PFSK-1 (cell line): ENCODE results near the gene PCDH15.

Experiments used
- FOXP2 ChIP-seq: optimal IDR thresholded peaks from 2 replicates; pipeline ENCODE3; 2011; ENCODE audit warnings: borderline replicate concordance, control low read depth, inconsistent platforms; ENCODE audit not compliant: insufficient read depth; ENCODE audit errors: extremely low read length, extremely low read depth
- POLR2AphosphoS5 ChIP-seq: IDR thresholded peaks from 2 replicates; pipeline ENCODE4 v1.6.1; 2012; ENCODE audit warnings: low read depth, mild to moderate bottlenecking, control low read depth, low read length, moderate library complexity
- SIN3A ChIP-seq: IDR thresholded peaks from 2 replicates; pipeline ENCODE4 v1.6.1; 2012; ENCODE audit warnings: mild to moderate bottlenecking, low read length, moderate library complexity, borderline replicate concordance; ENCODE audit not compliant: insufficient read depth
- TAF1 ChIP-seq: IDR thresholded peaks from 2 replicates; pipeline ENCODE4 v1.6.1; 2012; ENCODE audit warnings: low read length, control low read depth, borderline replicate concordance; ENCODE audit not compliant: insufficient read depth
- TF ChIP-seq, protein P1 (sequence below), 2 experiments: IDR thresholded peaks; 2 replicates each; pipeline versions ENCODE4 v1.6.1 to v1.8.0; 2011 to 2012; ENCODE audit warnings: low read depth in 2 of 2, low read length in 2 of 2, control low read depth in 1 of 2, inconsistent platforms in 1 of 2, mild to moderate bottlenecking in 1 of 2, moderate library complexity in 1 of 2; ENCODE audit not compliant: insufficient read depth in 1 of 2

PCDH15 gene

GRCh38 chr10:54096892-54097291 lies 704.1 kb downstream of the PCDH15 start:
- TF ChIP-seq TAF1 = no peak
- TF ChIP-seq SIN3A = no peak
- TF ChIP-seq, protein P1, sequence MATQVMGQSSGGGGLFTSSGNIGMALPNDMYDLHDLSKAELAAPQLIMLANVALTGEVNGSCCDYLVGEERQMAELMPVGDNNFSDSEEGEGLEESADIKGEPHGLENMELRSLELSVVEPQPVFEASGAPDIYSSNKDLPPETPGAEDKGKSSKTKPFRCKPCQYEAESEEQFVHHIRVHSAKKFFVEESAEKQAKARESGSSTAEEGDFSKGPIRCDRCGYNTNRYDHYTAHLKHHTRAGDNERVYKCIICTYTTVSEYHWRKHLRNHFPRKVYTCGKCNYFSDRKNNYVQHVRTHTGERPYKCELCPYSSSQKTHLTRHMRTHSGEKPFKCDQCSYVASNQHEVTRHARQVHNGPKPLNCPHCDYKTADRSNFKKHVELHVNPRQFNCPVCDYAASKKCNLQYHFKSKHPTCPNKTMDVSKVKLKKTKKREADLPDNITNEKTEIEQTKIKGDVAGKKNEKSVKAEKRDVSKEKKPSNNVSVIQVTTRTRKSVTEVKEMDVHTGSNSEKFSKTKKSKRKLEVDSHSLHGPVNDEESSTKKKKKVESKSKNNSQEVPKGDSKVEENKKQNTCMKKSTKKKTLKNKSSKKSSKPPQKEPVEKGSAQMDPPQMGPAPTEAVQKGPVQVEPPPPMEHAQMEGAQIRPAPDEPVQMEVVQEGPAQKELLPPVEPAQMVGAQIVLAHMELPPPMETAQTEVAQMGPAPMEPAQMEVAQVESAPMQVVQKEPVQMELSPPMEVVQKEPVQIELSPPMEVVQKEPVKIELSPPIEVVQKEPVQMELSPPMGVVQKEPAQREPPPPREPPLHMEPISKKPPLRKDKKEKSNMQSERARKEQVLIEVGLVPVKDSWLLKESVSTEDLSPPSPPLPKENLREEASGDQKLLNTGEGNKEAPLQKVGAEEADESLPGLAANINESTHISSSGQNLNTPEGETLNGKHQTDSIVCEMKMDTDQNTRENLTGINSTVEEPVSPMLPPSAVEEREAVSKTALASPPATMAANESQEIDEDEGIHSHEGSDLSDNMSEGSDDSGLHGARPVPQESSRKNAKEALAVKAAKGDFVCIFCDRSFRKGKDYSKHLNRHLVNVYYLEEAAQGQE (IDR thresholded peaks at IDR 0.05; ENCODE audit: insufficient read depth in 1 of 2, low read depth in 2 of 2, low read length in 2 of 2) = no peak
- TF ChIP-seq POLR2AphosphoS5 = no peak
- no peak for TF ChIP-seq FOXP2

DNA sequence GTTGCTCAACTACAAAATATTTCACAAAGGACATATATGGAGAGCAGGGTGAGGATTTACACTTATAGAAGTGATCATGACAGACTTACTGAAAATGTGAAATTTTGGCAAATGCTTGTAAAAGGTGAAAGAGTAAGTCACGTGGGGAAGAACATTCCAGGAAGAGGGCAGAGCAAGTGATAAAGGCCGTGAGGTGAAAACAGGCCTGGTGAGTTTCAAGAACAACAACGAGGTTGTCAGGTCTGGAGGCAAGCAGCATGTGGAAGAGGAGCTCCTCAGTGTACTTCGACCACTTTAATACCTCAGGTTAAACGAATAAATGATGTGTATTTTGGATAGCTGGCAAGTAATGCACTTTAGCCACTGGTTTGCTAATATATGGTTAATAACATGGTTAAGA lies 706.7 kb downstream of the PCDH15 start:
- TF ChIP-seq TAF1 = no peak

DNA sequence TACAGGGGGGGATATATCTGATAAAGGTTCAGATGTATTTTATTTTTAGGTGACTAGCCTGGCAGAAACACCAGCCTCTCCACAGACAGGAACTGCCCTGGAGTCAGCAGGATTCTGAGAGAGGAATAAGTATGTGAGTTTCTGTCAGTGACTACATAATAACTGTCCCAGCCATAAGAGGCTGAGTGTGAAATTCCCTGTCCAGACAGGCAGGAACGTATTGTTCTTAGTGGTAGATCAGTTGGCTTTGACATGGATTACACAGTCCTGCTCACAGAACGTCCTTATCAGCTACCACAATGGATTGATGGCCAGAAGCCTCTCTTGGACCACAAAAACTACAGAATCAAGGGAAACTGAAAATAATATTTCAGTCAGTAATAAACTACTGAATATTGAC lies 709.8 kb downstream of the PCDH15 start:
- TF ChIP-seq SIN3A = no peak
- TF ChIP-seq TAF1 = no peak
- TF ChIP-seq POLR2AphosphoS5 = no peak
- TF ChIP-seq, protein P1 (IDR thresholded peaks at IDR 0.05; ENCODE audit: insufficient read depth in 1 of 2, low read depth in 2 of 2, low read length in 2 of 2) = no peak
- no peak for TF ChIP-seq FOXP2

DNA sequence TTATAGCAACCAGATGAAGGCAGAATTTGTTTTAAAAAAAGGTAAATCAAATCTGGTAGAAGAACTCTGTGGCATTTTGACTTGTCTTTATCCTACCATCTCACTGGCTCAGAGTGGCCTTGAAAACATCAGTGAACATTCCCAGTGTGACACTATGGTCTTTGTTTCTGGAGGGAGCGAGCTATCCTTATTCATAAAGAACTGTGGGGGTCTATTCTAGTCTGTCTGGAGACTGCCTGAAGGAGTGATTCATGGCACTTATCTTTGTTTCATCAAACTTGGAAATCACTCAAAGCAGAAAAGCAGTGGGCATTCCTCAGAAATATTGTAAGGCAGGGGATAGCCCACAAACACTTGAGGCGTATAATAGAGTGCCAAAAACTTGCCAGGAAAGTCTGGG lies 719.1 kb downstream of the PCDH15 start:
- TF ChIP-seq FOXP2 = no peak
- no peak for TF ChIP-seq TAF1
- TF ChIP-seq SIN3A = no peak
- no peak for TF ChIP-seq POLR2AphosphoS5
- TF ChIP-seq, protein P1 (IDR thresholded peaks at IDR 0.05; ENCODE audit: insufficient read depth in 1 of 2, low read depth in 2 of 2, low read length in 2 of 2) = no peak

GRCh38 chr10:54067361-54067760 lies 733.7 kb downstream of the PCDH15 start:
- no peak for TF ChIP-seq POLR2AphosphoS5

DNA sequence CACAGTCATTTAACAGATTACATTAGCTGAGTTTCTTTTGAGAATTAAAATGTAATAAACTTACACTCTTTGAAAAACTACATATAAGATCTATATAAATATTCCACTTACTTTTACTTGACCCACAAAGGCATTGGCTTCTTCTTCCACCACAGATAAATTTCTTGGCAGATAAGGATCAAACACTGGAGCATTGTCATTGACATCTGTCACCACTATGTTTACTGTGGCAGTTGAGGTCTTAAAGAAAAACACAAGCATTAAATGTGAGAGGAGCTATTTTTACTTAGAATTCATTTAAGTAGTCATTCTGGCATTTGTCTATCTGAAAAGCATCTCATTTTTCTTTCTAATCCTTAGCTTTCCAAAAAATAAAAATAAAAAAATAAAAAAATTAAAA lies 734.4 kb downstream of the PCDH15 start:
- TF ChIP-seq TAF1 (no peak), FOXP2 (no peak)

DNA sequence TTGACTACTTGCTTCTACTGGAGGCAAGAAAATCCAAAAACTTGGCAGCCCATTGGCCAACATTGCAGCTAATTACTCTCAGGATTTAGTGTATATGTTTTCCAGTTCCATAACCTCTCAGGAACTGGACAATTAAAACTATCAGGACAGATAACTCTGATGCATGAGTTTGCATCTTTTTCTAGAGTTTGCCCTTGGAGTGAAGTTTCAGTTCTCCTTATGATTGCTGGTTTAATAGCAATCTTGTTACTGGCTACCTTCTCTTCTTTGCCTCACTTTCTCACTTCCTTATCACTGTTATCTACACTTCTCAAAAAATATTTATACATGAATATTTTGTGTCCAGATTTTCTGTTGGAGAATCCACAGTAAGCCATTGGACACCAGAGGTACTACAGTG lies 735.9 kb downstream of the PCDH15 start:
- TF ChIP-seq TAF1 (no peak), POLR2AphosphoS5 (no peak), SIN3A (no peak), FOXP2 (no peak)
- TF ChIP-seq, protein P1 (IDR thresholded peaks at IDR 0.05; ENCODE audit: insufficient read depth in 1 of 2, low read depth in 2 of 2, low read length in 2 of 2) = no peak
